ENCODE data around the gene CHRNA7.
"Not testable (repeated sequence)": the region's sequence is repeated elsewhere in the genome, so short reads cannot be mapped to it uniquely, and the experiment has no call there.

Gene CHRNA7

DNA sequence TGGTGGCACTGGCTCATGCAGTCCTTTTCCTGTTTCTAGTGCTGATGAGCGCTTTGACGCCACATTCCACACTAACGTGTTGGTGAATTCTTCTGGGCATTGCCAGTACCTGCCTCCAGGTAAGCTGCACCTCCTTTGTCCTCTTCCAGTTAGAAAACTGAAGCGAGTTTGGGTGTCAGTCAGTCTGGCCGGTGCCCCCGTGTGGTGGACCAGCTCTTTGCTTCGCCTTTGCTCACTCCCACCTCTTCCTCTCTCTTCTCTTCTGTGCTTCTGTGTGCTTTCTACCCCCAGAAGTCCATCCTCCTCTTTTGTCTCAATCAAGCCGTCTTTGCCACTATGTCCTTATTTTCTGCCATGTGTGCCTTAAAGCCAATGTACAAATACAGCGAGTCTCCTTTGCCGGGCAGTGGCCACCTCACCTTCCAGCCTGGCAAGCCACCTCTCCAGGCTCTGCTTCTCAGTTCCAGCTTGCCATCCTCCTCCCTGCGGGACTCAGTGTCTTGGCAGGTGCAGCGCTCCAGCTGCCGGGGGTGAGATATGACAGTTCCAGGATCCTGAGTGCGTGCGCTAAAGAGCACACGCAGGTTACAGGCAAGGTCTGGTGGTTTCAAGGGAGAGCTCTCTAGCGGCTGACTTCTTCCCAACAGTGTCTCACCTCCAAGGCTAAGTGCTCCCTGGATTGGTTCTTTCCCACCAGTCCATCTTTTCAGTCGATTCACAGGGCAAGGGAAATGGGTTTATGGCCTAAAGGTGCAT is 123.7 kb downstream of the CHRNA7 start:
- H3K27ac ChIP-seq (ENCODE audit: low read depth, low read length); H3K9me3 ChIP-seq (ENCODE audit: low read length); H3K36me3 ChIP-seq (ENCODE audit: insufficient read depth, low read length); H3K9ac ChIP-seq (ENCODE audit: low read length); H3K27me3 ChIP-seq (ENCODE audit: control insufficient read depth in 1 of 2, insufficient read depth in 2 of 2, low read length in 2 of 2); H3K4me1 ChIP-seq (ENCODE audit: insufficient read depth, low read length); H3K4me3 ChIP-seq (ENCODE audit: low read depth in 1 of 2, low read length in 2 of 2): not testable (repeated sequence)

- not testable (repeated sequence) for H3K9ac ChIP-seq (ENCODE audit: low read length); H3K27me3 ChIP-seq (ENCODE audit: control insufficient read depth in 1 of 2, insufficient read depth in 2 of 2, low read length in 2 of 2); H3K9me3 ChIP-seq (ENCODE audit: low read length); H3K36me3 ChIP-seq (ENCODE audit: insufficient read depth, low read length); H3K4me1 ChIP-seq (ENCODE audit: insufficient read depth, low read length); H3K27ac ChIP-seq (ENCODE audit: low read depth, low read length); H3K4me3 ChIP-seq (ENCODE audit: low read depth in 1 of 2, low read length in 2 of 2)
Measured at GRCh38 chr15:32162143-32162542, 131.8 kb downstream of the CHRNA7 start.

GRCh38 chr15:32164065-32164464 is 133.8 kb downstream of the CHRNA7 start:
- H3K9ac ChIP-seq (ENCODE audit: low read length); H3K27me3 ChIP-seq (ENCODE audit: control insufficient read depth in 1 of 2, insufficient read depth in 2 of 2, low read length in 2 of 2); H3K9me3 ChIP-seq (ENCODE audit: low read length); H3K27ac ChIP-seq (ENCODE audit: low read depth, low read length); H3K36me3 ChIP-seq (ENCODE audit: insufficient read depth, low read length); H3K4me1 ChIP-seq (ENCODE audit: insufficient read depth, low read length); H3K4me3 ChIP-seq (ENCODE audit: low read depth in 1 of 2, low read length in 2 of 2): not testable (repeated sequence)

DNA sequence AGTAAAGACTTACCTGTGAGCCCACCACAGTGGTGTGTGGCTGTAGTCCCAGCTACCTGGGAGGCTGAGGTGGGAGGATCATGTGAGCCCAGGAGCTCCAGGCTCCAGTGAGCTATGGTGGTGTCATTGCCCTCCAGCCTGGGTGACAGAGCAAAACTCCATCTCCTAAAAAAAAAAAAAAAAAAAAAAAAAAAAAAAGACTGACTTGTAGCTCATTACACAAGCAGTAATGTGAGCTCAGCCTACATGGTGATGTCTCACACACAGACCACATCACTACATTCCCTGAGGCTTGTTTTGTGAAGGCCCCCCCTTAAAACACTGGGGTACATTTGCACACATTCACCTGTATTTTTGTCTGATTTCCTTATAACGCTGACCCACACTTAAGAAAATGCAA is 134.4 kb downstream of the CHRNA7 start:
- H3K27ac ChIP-seq (ENCODE audit: low read depth, low read length); H3K9ac ChIP-seq (ENCODE audit: low read length): not testable (repeated sequence)

DNA sequence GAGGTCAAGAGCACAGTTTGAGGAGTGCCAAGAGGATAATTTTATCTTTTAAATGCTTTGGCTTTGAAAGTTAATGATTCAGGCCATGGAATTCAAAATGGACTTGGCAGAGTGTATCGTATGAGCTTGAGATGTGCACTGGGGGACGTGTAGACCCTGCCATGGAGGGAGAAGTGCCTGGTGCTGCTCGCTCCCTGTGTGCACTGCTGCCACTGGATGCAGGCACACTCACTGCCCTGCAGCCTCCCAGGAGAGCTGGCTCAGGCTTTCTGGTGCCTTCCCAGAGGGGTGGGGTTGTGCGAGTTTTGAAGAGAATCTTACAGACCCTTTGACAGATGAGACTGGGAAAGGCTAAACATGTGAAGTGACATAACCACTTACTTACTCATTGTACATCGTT is 135.5 kb downstream of the CHRNA7 start:
- H3K9me3 ChIP-seq (ENCODE audit: low read length); H3K9ac ChIP-seq (ENCODE audit: low read length); H3K4me1 ChIP-seq (ENCODE audit: insufficient read depth, low read length); H3K36me3 ChIP-seq (ENCODE audit: insufficient read depth, low read length); H3K27ac ChIP-seq (ENCODE audit: low read depth, low read length); H3K4me3 ChIP-seq (ENCODE audit: low read depth in 1 of 2, low read length in 2 of 2); H3K27me3 ChIP-seq (ENCODE audit: control insufficient read depth in 1 of 2, insufficient read depth in 2 of 2, low read length in 2 of 2): not testable (repeated sequence)

More for the DNA sequence above, 134.4 kb downstream of the CHRNA7 start:
- H3K9me3 ChIP-seq (ENCODE audit: low read length); H3K36me3 ChIP-seq (ENCODE audit: insufficient read depth, low read length); H3K4me1 ChIP-seq (ENCODE audit: insufficient read depth, low read length); H3K4me3 ChIP-seq (ENCODE audit: low read depth in 1 of 2, low read length in 2 of 2); H3K27me3 ChIP-seq (ENCODE audit: control insufficient read depth in 1 of 2, insufficient read depth in 2 of 2, low read length in 2 of 2): not testable (repeated sequence)

DNA sequence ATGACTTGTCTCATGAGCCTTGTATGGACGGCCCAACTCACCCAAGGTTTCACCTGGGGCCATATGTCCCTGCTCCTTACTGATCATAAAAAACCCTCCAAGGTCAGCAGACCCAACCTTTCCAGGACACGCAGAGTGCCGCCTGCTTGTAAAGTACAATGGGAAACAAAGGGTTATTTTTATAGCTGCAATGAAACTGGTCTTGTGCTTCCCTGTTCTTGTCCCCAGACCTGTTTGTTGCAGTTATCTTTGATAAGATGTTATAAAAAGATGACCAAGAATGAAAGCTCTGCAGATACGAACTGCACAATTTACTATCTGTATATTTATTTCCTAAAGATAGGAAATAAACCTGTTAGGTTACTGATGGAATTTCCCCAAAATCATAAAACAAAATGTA is 136.0 kb downstream of the CHRNA7 start:
- H3K4me1 ChIP-seq (ENCODE audit: insufficient read depth, low read length); H3K9me3 ChIP-seq (ENCODE audit: low read length); H3K9ac ChIP-seq (ENCODE audit: low read length); H3K4me3 ChIP-seq (ENCODE audit: low read depth in 1 of 2, low read length in 2 of 2); H3K27me3 ChIP-seq (ENCODE audit: control insufficient read depth in 1 of 2, insufficient read depth in 2 of 2, low read length in 2 of 2); H3K36me3 ChIP-seq (ENCODE audit: insufficient read depth, low read length); H3K27ac ChIP-seq (ENCODE audit: low read depth, low read length): not testable (repeated sequence)

- not testable (repeated sequence) for H3K4me1 ChIP-seq (ENCODE audit: insufficient read depth, low read length); H3K36me3 ChIP-seq (ENCODE audit: insufficient read depth, low read length); H3K27ac ChIP-seq (ENCODE audit: low read depth, low read length); H3K27me3 ChIP-seq (ENCODE audit: control insufficient read depth in 1 of 2, insufficient read depth in 2 of 2, low read length in 2 of 2); H3K9ac ChIP-seq (ENCODE audit: low read length); H3K4me3 ChIP-seq (ENCODE audit: low read depth in 1 of 2, low read length in 2 of 2); H3K9me3 ChIP-seq (ENCODE audit: low read length)
Measured at GRCh38 chr15:32167913-32168312, 137.6 kb downstream of the CHRNA7 start.

- H3K4me3 ChIP-seq (ENCODE audit: low read depth in 1 of 2, low read length in 2 of 2); H3K27ac ChIP-seq (ENCODE audit: low read depth, low read length); H3K4me1 ChIP-seq (ENCODE audit: insufficient read depth, low read length); H3K9me3 ChIP-seq (ENCODE audit: low read length); H3K36me3 ChIP-seq (ENCODE audit: insufficient read depth, low read length); H3K9ac ChIP-seq (ENCODE audit: low read length); H3K27me3 ChIP-seq (ENCODE audit: control insufficient read depth in 1 of 2, insufficient read depth in 2 of 2, low read length in 2 of 2): not testable (repeated sequence)
Measured at GRCh38 chr15:32180579-32180978, 150.3 kb downstream of the CHRNA7 start.

DNA sequence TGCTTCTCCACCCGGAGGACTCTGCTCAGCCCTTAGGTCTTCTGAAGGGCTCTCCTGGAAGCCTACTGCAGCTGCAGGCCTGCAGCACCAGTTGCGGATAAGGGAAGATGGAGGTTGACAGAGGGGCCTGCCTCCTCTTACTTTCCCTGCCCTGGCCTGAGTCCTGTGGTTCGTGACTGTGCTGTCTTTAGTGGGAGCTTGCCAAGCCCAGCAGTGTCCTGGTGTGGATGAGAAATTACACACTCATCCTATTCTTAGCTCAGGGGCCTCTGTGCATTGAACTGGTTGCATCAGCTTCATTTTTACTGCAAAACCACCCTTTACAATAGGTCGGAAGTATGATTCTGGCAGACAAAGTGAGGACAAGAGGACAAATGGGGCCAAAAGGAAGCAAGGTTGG is 163.5 kb downstream of the CHRNA7 start:
- not testable (repeated sequence) for H3K4me1 ChIP-seq (ENCODE audit: insufficient read depth, low read length); H3K27ac ChIP-seq (ENCODE audit: low read depth, low read length)

DNA sequence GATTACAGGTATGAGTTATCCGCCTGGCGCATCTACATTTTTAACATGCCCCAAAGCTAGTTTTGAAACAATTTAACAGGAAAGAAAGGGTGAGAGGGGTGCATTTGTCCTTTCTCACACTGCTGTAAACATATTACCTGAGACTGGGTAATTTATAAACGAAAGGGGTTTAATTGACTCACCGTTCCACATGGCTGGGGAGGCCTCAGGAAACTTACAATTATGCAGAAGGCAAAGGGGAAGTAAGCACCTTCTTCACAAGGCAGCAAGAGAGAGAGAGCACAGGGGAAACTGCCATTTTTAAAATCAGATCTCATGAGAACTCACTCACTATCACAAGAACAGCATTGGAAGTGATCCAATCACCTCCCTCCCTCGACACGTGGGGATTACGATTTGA is 165.9 kb downstream of the CHRNA7 start:
- H3K27ac ChIP-seq (ENCODE audit: low read depth, low read length); H3K27me3 ChIP-seq (ENCODE audit: control insufficient read depth in 1 of 2, insufficient read depth in 2 of 2, low read length in 2 of 2); H3K36me3 ChIP-seq (ENCODE audit: insufficient read depth, low read length); H3K4me3 ChIP-seq (ENCODE audit: low read depth in 1 of 2, low read length in 2 of 2); H3K9ac ChIP-seq (ENCODE audit: low read length); H3K9me3 ChIP-seq (ENCODE audit: low read length); H3K4me1 ChIP-seq (ENCODE audit: insufficient read depth, low read length): not testable (repeated sequence)

More for the DNA sequence above, 163.5 kb downstream of the CHRNA7 start:
- H3K9ac ChIP-seq (ENCODE audit: low read length); H3K27me3 ChIP-seq (ENCODE audit: control insufficient read depth in 1 of 2, insufficient read depth in 2 of 2, low read length in 2 of 2); H3K4me3 ChIP-seq (ENCODE audit: low read depth in 1 of 2, low read length in 2 of 2); H3K9me3 ChIP-seq (ENCODE audit: low read length); H3K36me3 ChIP-seq (ENCODE audit: insufficient read depth, low read length): not testable (repeated sequence)

GRCh38 chr15:32198938-32199337 is 168.6 kb downstream of the CHRNA7 start:
- H3K36me3 ChIP-seq (ENCODE audit: insufficient read depth, low read length), result not testable (repeated sequence)

GRCh38 chr15:32209081-32209480 is 178.8 kb downstream of the CHRNA7 start:
- H3K4me3 ChIP-seq (ENCODE audit: low read depth in 1 of 2, low read length in 2 of 2); H3K9ac ChIP-seq (ENCODE audit: low read length); H3K36me3 ChIP-seq (ENCODE audit: insufficient read depth, low read length); H3K9me3 ChIP-seq (ENCODE audit: low read length); H3K27ac ChIP-seq (ENCODE audit: low read depth, low read length); H3K27me3 ChIP-seq (ENCODE audit: control insufficient read depth in 1 of 2, insufficient read depth in 2 of 2, low read length in 2 of 2); H3K4me1 ChIP-seq (ENCODE audit: insufficient read depth, low read length): not testable (repeated sequence)

More at GRCh38 chr15:32198938-32199337, 168.6 kb downstream of the CHRNA7 start:
- H3K9me3 ChIP-seq (ENCODE audit: low read length); H3K27me3 ChIP-seq (ENCODE audit: control insufficient read depth in 1 of 2, insufficient read depth in 2 of 2, low read length in 2 of 2); H3K9ac ChIP-seq (ENCODE audit: low read length); H3K4me1 ChIP-seq (ENCODE audit: insufficient read depth, low read length); H3K4me3 ChIP-seq (ENCODE audit: low read depth in 1 of 2, low read length in 2 of 2); H3K27ac ChIP-seq (ENCODE audit: low read depth, low read length): not testable (repeated sequence)

Data from muscle layer of colon (tissue), 2 donors.